HEK293 (cell line): ENCODE data around the gene DDX31.

ENCODE experiments used
- CTCF ChIA-PET: fragments of 350-600 bp; formaldehyde crosslinking; extraction: SDS; loops from one replicate; lab custom pipeline; 2021; ENCODE audit warnings: antibody characterized with exemption; lab: Yijun Ruan, JAX
- POLR2A ChIA-PET: fragments of 300-600 bp; formaldehyde crosslinking; extraction: SDS; loops from one replicate; lab custom pipeline; 2020; ENCODE audit warnings: antibody characterized with exemption, inconsistent platforms; lab: Yijun Ruan, JAX
- H3K27ac ChIP-seq: fragments of 200-500 bp; sonication (Bioruptor generic); 2 replicates; pipeline ENCODE4 v1.5.1; 2014; ENCODE audit warnings: low read depth, low read length, control low read depth, inconsistent platforms; ENCODE audit errors: extremely low read depth
- H3K36me3 ChIP-seq, 2 experiments: fragments of 200-500 bp in 1 of 2; sonication (Bioruptor generic) in 1 of 2; 1 replicate in 1 of 2; 2 replicates in 1 of 2; pipeline ENCODE4 v1.5.1; 2014 to 2017; ENCODE audit warnings: inconsistent platforms in 2 of 2, low read length in 2 of 2; ENCODE audit not compliant: control insufficient read depth in 2 of 2, insufficient read depth in 1 of 2
- H3K4me1 ChIP-seq: fragments of 200-500 bp; sonication (Bioruptor generic); 2 replicates; pipeline ENCODE4 v1.5.1; 2014; ENCODE audit warnings: mild to moderate bottlenecking, low read length, inconsistent platforms; ENCODE audit not compliant: control insufficient read depth, insufficient read depth
- H3K4me3 ChIP-seq: 2 replicates; pipeline ENCODE4 v1.5.1; 2011; ENCODE audit warnings: low read depth, mild to moderate bottlenecking, control low read depth, low read length, moderate library complexity
- H3K9me3 ChIP-seq: fragments of 200-500 bp; sonication (Bioruptor generic); 2 replicates; pipeline ENCODE4 v1.5.1; 2014; ENCODE audit warnings: low read depth, low read length, inconsistent platforms; ENCODE audit not compliant: control insufficient read depth, insufficient read depth
- SALL2 ChIP-seq: fragments of 450-650 bp; formaldehyde crosslinking; IDR thresholded peaks from 2 replicates; pipeline ENCODE4 v1.5.0; 2017; ENCODE audit warnings: missing biosample characterization, mild to moderate bottlenecking, missing genetic modification characterization, borderline replicate concordance
- SCRT1 ChIP-seq: fragments of 450-650 bp; formaldehyde crosslinking; IDR thresholded peaks from 2 replicates; pipeline ENCODE4 v1.5.1; 2016; ENCODE audit warnings: missing biosample characterization, missing genetic modification characterization, borderline replicate concordance
- YY2 ChIP-seq: fragments of 450-650 bp; formaldehyde crosslinking; IDR thresholded peaks from 2 replicates; pipeline ENCODE4 v1.5.1; 2016; ENCODE audit warnings: missing biosample characterization, missing genetic modification characterization
- ZNF140 ChIP-seq: fragments of 450-650 bp; formaldehyde crosslinking; IDR thresholded peaks from 2 replicates; pipeline ENCODE4 v1.5.1; 2016; ENCODE audit warnings: missing biosample characterization, missing genetic modification characterization
- ZNF211 ChIP-seq: fragments of 450-650 bp; formaldehyde crosslinking; IDR thresholded peaks from 2 replicates; pipeline ENCODE4 v1.5.1; 2016; ENCODE audit warnings: low read depth, missing biosample characterization, missing genetic modification characterization
- ZNF24 ChIP-seq: fragments of 450-650 bp; formaldehyde crosslinking; IDR thresholded peaks from 2 replicates; pipeline ENCODE4 v1.5.1; 2016; ENCODE audit warnings: missing biosample characterization, missing genetic modification characterization
- ZNF292 ChIP-seq: fragments of 450-650 bp; formaldehyde crosslinking; IDR thresholded peaks from 2 replicates; pipeline ENCODE4 v1.5.1; 2016; ENCODE audit warnings: low read depth, missing biosample characterization, missing genetic modification characterization, borderline replicate concordance
- ZNF366 ChIP-seq: fragments of 450-650 bp; formaldehyde crosslinking; conservative IDR thresholded peaks from 2 replicates; pipeline ENCODE4 v1.5.1; 2016; ENCODE audit warnings: missing biosample characterization, missing genetic modification characterization
- ZNF571 ChIP-seq: fragments of 450-650 bp; formaldehyde crosslinking; IDR thresholded peaks from 2 replicates; pipeline ENCODE4 v1.5.0; 2017; ENCODE audit warnings: missing biosample characterization, missing genetic modification characterization
- ZNF610 ChIP-seq: fragments of 450-650 bp; formaldehyde crosslinking; IDR thresholded peaks from 2 replicates; pipeline ENCODE4 v1.5.1; 2016; ENCODE audit warnings: missing biosample characterization, missing genetic modification characterization, borderline replicate concordance
- ZNF623 ChIP-seq: fragments of 450-650 bp; formaldehyde crosslinking; IDR thresholded peaks from 2 replicates; pipeline ENCODE4 v1.5.1; 2016; ENCODE audit warnings: missing biosample characterization, missing genetic modification characterization
- ZNF670 ChIP-seq: fragments of 450-650 bp; formaldehyde crosslinking; IDR thresholded peaks from 2 replicates; pipeline ENCODE4 v1.5.1; 2016; ENCODE audit warnings: missing biosample characterization, missing genetic modification characterization, low read depth
- ZNF768 ChIP-seq: fragments of 450-650 bp; formaldehyde crosslinking; IDR thresholded peaks from 2 replicates; pipeline ENCODE4 v1.5.1; 2018; ENCODE audit warnings: missing biosample characterization, mild to moderate bottlenecking, missing genetic modification characterization
- ZNF776 ChIP-seq: fragments of 450-650 bp; formaldehyde crosslinking; IDR thresholded peaks from 2 replicates; pipeline ENCODE4 v1.5.0; 2017; ENCODE audit warnings: missing biosample characterization, missing genetic modification characterization, borderline replicate concordance
- TF ChIP-seq, protein P1 (sequence below): fragments of 450-650 bp; formaldehyde crosslinking; conservative IDR thresholded peaks from 2 replicates; pipeline ENCODE4 v1.5.1; 2016; ENCODE audit warnings: low read depth, missing biosample characterization, missing genetic modification characterization
- TF ChIP-seq, protein P2 (sequence below): fragments of 450-650 bp; formaldehyde crosslinking; optimal IDR thresholded peaks from 2 replicates; pipeline ENCODE3; 2016; ENCODE audit warnings: missing biosample characterization, mild to moderate bottlenecking, missing genetic modification characterization
- TF ChIP-seq, protein P3 (sequence below): fragments of 450-650 bp; formaldehyde crosslinking; IDR thresholded peaks from 2 replicates; pipeline ENCODE4 v1.5.1; 2016; ENCODE audit warnings: missing biosample characterization, missing genetic modification characterization
- TF ChIP-seq, protein P4 (sequence below): fragments of 450-650 bp; formaldehyde crosslinking; IDR thresholded peaks from 2 replicates; pipeline ENCODE4 v1.5.1; 2017; ENCODE audit warnings: missing biosample characterization, missing genetic modification characterization
- TF ChIP-seq, protein P5 (sequence below): fragments of 450-650 bp; formaldehyde crosslinking; IDR thresholded peaks from 2 replicates; pipeline ENCODE4 v1.5.1; 2016; ENCODE audit warnings: missing biosample characterization, missing genetic modification characterization
- TF ChIP-seq, protein P6 (sequence below): fragments of 450-650 bp; formaldehyde crosslinking; IDR thresholded peaks from 2 replicates; pipeline ENCODE4 v1.5.1; 2017; ENCODE audit warnings: missing biosample characterization, mild to moderate bottlenecking, missing genetic modification characterization, moderate library complexity

The DDX31 gene

DNA sequence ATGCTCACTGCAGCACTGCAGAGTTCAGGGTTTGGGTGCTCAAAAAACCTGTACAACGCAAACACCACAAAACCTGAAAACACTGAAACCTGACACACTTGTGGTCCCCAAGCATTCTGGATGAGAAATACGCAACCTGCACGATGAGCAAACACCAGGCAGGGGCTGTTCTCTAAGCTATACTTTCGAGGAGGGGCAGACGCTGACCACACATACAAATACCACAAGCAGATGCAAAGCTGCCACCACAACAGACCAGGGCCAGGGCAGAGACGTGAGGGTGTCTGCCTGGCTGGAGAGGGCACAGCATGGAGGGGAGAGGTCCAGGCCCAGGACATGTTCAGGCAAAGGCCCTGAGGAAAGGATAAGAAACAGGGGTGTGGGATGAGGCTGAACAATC lies 64.4 kb downstream of the DDX31 start:
- TF ChIP-seq, protein P1, sequence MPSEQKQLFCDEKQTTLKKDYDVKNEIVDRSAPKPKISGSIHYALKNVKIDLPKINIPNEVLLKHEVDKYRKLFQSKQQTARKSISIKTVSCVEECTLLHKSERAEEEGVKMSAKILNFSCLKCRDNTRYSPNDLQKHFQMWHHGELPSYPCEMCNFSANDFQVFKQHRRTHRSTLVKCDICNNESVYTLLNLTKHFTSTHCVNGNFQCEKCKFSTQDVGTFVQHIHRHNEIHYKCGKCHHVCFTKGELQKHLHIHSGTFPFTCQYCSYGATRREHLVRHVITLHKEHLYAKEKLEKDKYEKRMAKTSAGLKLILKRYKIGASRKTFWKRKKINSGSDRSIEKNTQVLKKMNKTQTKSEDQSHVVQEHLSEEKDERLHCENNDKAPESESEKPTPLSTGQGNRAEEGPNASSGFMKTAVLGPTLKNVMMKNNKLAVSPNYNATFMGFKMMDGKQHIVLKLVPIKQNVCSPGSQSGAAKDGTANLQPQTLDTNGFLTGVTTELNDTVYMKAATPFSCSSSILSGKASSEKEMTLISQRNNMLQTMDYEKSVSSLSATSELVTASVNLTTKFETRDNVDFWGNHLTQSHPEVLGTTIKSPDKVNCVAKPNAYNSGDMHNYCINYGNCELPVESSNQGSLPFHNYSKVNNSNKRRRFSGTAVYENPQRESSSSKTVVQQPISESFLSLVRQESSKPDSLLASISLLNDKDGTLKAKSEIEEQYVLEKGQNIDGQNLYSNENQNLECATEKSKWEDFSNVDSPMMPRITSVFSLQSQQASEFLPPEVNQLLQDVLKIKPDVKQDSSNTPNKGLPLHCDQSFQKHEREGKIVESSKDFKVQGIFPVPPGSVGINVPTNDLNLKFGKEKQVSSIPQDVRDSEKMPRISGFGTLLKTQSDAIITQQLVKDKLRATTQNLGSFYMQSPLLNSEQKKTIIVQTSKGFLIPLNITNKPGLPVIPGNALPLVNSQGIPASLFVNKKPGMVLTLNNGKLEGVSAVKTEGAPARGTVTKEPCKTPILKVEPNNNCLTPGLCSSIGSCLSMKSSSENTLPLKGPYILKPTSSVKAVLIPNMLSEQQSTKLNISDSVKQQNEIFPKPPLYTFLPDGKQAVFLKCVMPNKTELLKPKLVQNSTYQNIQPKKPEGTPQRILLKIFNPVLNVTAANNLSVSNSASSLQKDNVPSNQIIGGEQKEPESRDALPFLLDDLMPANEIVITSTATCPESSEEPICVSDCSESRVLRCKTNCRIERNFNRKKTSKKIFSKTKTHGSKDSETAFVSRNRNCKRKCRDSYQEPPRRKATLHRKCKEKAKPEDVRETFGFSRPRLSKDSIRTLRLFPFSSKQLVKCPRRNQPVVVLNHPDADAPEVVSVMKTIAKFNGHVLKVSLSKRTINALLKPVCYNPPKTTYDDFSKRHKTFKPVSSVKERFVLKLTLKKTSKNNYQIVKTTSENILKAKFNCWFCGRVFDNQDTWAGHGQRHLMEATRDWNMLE (tag by site-specific recombination): no peak
- TF ChIP-seq ZNF610 (tag by site-specific recombination) (no peak), ZNF292 (no peak), ZNF623 (tag by site-specific recombination) (no peak), SCRT1 (no peak), ZNF768 (no peak), ZNF211 (no peak)
- no peaks in the 10 kb centered on the region for H3K4me1 ChIP-seq
- H3K36me3 ChIP-seq: peaks cover 0 to 80% of the 10 kb centered on the region in 2 experiments; a peak in 1 of 3 replicates
- no peak overlapping the region for H3K4me3 ChIP-seq
- no peak overlapping the region for H3K27ac ChIP-seq
- POLR2A ChIA-PET: no interaction called here
- CTCF ChIA-PET: interaction anchor here (0.6 kb wide), 1 partner anchor 39 kb away, joined by 3 read pairs; no protein-coding TSS in a partner anchor
- H3K9me3 ChIP-seq: no peaks in the 10 kb centered on the region

DNA sequence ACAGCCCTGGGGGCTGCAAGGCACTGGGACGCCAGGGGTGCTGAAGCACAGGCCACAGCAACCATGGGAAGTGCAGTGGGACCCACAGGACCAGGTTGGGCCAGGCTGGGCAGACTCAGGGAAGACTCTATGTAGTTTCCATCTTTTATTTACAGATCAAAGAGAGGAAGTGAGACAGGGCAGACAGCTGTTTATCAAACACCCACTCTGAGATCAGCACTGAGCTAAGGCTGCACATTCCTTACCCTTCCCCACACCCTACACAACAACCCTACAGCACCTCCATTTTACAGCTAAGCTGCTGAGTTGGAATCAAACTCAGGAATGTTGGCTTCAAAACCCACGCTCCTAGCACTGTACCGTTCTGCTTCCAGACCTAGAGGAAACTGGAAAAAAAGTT lies 67.6 kb downstream of the DDX31 start:
- Histone ChIP-seq H3K36me3 (peaks cover 0 to 73% of the 10 kb centered on the region in 2 experiments; a peak in 1 of 3 replicates), H3K27ac (no peak overlapping the region), H3K9me3 (no peaks in the 10 kb centered on the region), H3K4me1 (no peaks in the 10 kb centered on the region), H3K4me3 (no peak overlapping the region)
- ChIA-PET CTCF (interaction anchor here (1.7 kb wide), 1 partner anchor 28 kb away, joined by 5 read pairs; no protein-coding TSS in a partner anchor), POLR2A (no interaction called here)
- TF ChIP-seq, protein P2, sequence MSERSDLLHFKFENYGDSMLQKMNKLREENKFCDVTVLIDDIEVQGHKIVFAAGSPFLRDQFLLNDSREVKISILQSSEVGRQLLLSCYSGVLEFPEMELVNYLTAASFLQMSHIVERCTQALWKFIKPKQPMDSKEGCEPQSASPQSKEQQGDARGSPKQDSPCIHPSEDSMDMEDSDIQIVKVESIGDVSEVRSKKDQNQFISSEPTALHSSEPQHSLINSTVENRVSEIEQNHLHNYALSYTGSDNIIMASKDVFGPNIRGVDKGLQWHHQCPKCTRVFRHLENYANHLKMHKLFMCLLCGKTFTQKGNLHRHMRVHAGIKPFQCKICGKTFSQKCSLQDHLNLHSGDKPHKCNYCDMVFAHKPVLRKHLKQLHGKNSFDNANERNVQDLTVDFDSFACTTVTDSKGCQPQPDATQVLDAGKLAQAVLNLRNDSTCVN (tag by site-specific recombination): no peak
- TF ChIP-seq YY2 (tag by site-specific recombination) (no peak), ZNF24 (no peak), SALL2 (tag by site-specific recombination) (no peak), ZNF571 (tag by site-specific recombination) (no peak), ZNF776 (no peak), ZNF670 (tag by site-specific recombination) (no peak), ZNF140 (tag by site-specific recombination) (no peak), ZNF366 (tag by site-specific recombination) (no peak)
- TF ChIP-seq, protein P3, sequence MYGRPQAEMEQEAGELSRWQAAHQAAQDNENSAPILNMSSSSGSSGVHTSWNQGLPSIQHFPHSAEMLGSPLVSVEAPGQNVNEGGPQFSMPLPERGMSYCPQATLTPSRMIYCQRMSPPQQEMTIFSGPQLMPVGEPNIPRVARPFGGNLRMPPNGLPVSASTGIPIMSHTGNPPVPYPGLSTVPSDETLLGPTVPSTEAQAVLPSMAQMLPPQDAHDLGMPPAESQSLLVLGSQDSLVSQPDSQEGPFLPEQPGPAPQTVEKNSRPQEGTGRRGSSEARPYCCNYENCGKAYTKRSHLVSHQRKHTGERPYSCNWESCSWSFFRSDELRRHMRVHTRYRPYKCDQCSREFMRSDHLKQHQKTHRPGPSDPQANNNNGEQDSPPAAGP (tag by site-specific recombination): no peak
- TF ChIP-seq, protein P4, sequence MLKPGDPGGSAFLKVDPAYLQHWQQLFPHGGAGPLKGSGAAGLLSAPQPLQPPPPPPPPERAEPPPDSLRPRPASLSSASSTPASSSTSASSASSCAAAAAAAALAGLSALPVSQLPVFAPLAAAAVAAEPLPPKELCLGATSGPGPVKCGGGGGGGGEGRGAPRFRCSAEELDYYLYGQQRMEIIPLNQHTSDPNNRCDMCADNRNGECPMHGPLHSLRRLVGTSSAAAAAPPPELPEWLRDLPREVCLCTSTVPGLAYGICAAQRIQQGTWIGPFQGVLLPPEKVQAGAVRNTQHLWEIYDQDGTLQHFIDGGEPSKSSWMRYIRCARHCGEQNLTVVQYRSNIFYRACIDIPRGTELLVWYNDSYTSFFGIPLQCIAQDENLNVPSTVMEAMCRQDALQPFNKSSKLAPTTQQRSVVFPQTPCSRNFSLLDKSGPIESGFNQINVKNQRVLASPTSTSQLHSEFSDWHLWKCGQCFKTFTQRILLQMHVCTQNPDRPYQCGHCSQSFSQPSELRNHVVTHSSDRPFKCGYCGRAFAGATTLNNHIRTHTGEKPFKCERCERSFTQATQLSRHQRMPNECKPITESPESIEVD (tag by site-specific recombination): no peak
- TF ChIP-seq, protein P5, sequence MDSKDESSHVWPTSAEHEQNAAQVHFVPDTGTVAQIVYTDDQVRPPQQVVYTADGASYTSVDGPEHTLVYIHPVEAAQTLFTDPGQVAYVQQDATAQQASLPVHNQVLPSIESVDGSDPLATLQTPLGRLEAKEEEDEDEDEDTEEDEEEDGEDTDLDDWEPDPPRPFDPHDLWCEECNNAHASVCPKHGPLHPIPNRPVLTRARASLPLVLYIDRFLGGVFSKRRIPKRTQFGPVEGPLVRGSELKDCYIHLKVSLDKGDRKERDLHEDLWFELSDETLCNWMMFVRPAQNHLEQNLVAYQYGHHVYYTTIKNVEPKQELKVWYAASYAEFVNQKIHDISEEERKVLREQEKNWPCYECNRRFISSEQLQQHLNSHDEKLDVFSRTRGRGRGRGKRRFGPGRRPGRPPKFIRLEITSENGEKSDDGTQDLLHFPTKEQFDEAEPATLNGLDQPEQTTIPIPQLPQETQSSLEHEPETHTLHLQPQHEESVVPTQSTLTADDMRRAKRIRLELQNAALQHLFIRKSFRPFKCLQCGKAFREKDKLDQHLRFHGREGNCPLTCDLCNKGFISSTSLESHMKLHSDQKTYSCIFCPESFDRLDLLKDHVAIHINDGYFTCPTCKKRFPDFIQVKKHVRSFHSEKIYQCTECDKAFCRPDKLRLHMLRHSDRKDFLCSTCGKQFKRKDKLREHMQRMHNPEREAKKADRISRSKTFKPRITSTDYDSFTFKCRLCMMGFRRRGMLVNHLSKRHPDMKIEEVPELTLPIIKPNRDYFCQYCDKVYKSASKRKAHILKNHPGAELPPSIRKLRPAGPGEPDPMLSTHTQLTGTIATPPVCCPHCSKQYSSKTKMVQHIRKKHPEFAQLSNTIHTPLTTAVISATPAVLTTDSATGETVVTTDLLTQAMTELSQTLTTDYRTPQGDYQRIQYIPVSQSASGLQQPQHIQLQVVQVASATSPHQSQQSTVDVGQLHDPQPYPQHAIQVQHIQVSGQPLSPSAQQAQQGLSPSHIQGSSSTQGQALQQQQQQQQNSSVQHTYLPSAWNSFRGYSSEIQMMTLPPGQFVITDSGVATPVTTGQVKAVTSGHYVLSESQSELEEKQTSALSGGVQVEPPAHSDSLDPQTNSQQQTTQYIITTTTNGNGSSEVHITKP (tag by site-specific recombination): no peak
- TF ChIP-seq, protein P6, sequence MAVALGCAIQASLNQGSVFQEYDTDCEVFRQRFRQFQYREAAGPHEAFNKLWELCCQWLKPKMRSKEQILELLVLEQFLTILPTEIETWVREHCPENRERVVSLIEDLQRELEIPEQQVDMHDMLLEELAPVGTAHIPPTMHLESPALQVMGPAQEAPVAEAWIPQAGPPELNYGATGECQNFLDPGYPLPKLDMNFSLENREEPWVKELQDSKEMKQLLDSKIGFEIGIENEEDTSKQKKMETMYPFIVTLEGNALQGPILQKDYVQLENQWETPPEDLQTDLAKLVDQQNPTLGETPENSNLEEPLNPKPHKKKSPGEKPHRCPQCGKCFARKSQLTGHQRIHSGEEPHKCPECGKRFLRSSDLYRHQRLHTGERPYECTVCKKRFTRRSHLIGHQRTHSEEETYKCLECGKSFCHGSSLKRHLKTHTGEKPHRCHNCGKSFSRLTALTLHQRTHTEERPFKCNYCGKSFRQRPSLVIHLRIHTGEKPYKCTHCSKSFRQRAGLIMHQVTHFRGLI (tag by site-specific recombination): no peak
